Gastrocnemius medialis (tissue), 4 donors: Measurements from ENCODE around the gene TRIM14. TPM values are rescaled to one million over a fixed set of nuclear protein-coding genes. Genes with fewer than 3 reads are reported as not detected.
"Not testable (repeated sequence)": the region's sequence is repeated elsewhere in the genome, so short reads cannot be mapped to it uniquely, and the experiment has no call there.

Experiments used
- ATAC-seq, 2 donors: fragments of 150-250 bp; one replicate each; pipeline ENCODE4 v1.9.1; 2016
- DNase-seq, 2 donors: peaks; one replicate each; pipeline ENCODE4 v3.0.0-alpha.2; 2019
- H3K27ac ChIP-seq, 4 donors: fragments of 200-600 bp; sonication (generic); 1 replicate in 1 of 4; 2 replicates in 3 of 4; pipeline ENCODE4 v1.5.1; 2016 to 2018; ENCODE audit warnings: mild to moderate bottlenecking in 2 of 4, moderate library complexity in 1 of 4
- H3K27me3 ChIP-seq, 3 donors: fragments of 200-600 bp; sonication (generic) in 2 of 3; 1 replicate in 1 of 3; 2 replicates in 2 of 3; pipeline versions ENCODE4 v1.5.1 to v1.6.0; 2016 to 2019; ENCODE audit warnings: mild to moderate bottlenecking in 1 of 3, moderate library complexity in 1 of 3
- H3K36me3 ChIP-seq, 2 donors: fragments of 200-600 bp; sonication (generic) in 1 of 2; one replicate each; pipeline ENCODE4 v1.5.1; 2017 to 2018
- H3K4me1 ChIP-seq, 2 donors: fragments of 200-600 bp; sonication (generic) in 1 of 2; one replicate each; pipeline ENCODE4 v1.5.1; 2016 to 2017; ENCODE audit warnings: mild to moderate bottlenecking in 2 of 2
- H3K4me3 ChIP-seq, 4 donors: fragments of 200-600 bp; sonication (generic) in 3 of 4; 1 replicate in 1 of 4; 2 replicates in 3 of 4; pipeline ENCODE4 v1.5.1; 2016 to 2019; ENCODE audit warnings: mild to moderate bottlenecking in 2 of 4
- H3K9me3 ChIP-seq, 3 donors: fragments of 200-600 bp; sonication (generic) in 2 of 3; 1 replicate in 1 of 3; 2 replicates in 2 of 3; pipeline ENCODE4 v1.5.1; 2016 to 2019
- POLR2A ChIP-seq, 2 donors: fragments of 450-650 bp; IDR thresholded peaks; one replicate each; pipeline ENCODE4 v1.6.1; 2017; ENCODE audit warnings: antibody characterized with exemption in 2 of 2, mild to moderate bottlenecking in 2 of 2, moderate library complexity in 2 of 2
- in situ Hi-C, 4 donors: fragments of 200-750 bp; cut with MboI; loops; one replicate each; pipeline versions ENCODE4 v1.15.0 to v1.8.0; 2017; ENCODE audit warnings: low sequenced_read_pairs in 4 of 4
- intact Hi-C: fragments of 100-400 bp; cut with DNase I; formaldehyde crosslinking; loops from one replicate; pipeline ENCODE4 v1.15.1; 2023; ENCODE audit warnings: low total_unique reads
- total RNA-seq, 4 donors: library from RNA; depleted of rRNA; stranded (reverse); fragments of >200 nt; gene quantifications; one replicate each; pipeline versions ENCODE4 v1.1.0 to v1.2.3, GENCODE V29; 2016
- TF ChIP-seq, protein P1 (sequence below), 5 experiments: fragments of 450-650 bp in 3 of 5; fragments of 200-600 bp in 2 of 5; sonication (generic) in 2 of 5; IDR thresholded peaks in 4 of 5; conservative IDR thresholded peaks in 1 of 5; 1 replicate in 4 of 5; 2 replicates in 1 of 5; pipeline ENCODE4 v1.5.1; 2016 to 2019; ENCODE audit warnings: antibody characterized with exemption in 5 of 5, mild to moderate bottlenecking in 3 of 5, moderate library complexity in 3 of 5

The TRIM14 gene
- total RNA-seq, 4 donors from 2014 or later: 1.1 to 3.2 (median 1.3) TPM

- no peak for ATAC-seq
- H3K4me1 ChIP-seq: no peaks in the 10 kb centered on the region
- no peaks in the 10 kb centered on the region for H3K9me3 ChIP-seq
- H3K27me3 ChIP-seq: no peaks in the 10 kb centered on the region
- no peak for TF ChIP-seq POLR2A (IDR thresholded peaks at IDR 0.05)
- TF ChIP-seq, protein P1, sequence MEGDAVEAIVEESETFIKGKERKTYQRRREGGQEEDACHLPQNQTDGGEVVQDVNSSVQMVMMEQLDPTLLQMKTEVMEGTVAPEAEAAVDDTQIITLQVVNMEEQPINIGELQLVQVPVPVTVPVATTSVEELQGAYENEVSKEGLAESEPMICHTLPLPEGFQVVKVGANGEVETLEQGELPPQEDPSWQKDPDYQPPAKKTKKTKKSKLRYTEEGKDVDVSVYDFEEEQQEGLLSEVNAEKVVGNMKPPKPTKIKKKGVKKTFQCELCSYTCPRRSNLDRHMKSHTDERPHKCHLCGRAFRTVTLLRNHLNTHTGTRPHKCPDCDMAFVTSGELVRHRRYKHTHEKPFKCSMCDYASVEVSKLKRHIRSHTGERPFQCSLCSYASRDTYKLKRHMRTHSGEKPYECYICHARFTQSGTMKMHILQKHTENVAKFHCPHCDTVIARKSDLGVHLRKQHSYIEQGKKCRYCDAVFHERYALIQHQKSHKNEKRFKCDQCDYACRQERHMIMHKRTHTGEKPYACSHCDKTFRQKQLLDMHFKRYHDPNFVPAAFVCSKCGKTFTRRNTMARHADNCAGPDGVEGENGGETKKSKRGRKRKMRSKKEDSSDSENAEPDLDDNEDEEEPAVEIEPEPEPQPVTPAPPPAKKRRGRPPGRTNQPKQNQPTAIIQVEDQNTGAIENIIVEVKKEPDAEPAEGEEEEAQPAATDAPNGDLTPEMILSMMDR (IDR thresholded peaks at IDR 0.05 in 4 of 5, conservative IDR thresholded peaks at IDR 0.05 in 1 of 5): no peak
- no peak overlapping the region for H3K4me3 ChIP-seq
- peaks cover 0 to 49% of the 10 kb centered on the region in 2 donors for H3K36me3 ChIP-seq
- DNase-seq: no peak
- no peak overlapping the region for H3K27ac ChIP-seq
- in situ Hi-C loops: no loop called here
- intact Hi-C loops: no loop called here
These were observed 37.4 kb downstream of the TRIM14 start for GRCh38 chr9:98081477-98082219.

GRCh38 chr9:98080780-98081179 is 38.2 kb downstream of the TRIM14 start:
- ATAC-seq (no peak), DNase-seq (no peak)
- Histone ChIP-seq H3K9me3 (no peaks in the 10 kb centered on the region), H3K36me3 (peaks cover 0 to 49% of the 10 kb centered on the region in 2 donors), H3K4me3 (no peak overlapping the region), H3K4me1 (no peaks in the 10 kb centered on the region), H3K27me3 (no peaks in the 10 kb centered on the region), H3K27ac (no peak overlapping the region)
- intact Hi-C loops: no loop called here
- in situ Hi-C loops: no loop called here
- TF ChIP-seq, protein P1 (IDR thresholded peaks at IDR 0.05 in 4 of 5, conservative IDR thresholded peaks at IDR 0.05 in 1 of 5): no peak
- TF ChIP-seq POLR2A (IDR thresholded peaks at IDR 0.05): no peak

DNA sequence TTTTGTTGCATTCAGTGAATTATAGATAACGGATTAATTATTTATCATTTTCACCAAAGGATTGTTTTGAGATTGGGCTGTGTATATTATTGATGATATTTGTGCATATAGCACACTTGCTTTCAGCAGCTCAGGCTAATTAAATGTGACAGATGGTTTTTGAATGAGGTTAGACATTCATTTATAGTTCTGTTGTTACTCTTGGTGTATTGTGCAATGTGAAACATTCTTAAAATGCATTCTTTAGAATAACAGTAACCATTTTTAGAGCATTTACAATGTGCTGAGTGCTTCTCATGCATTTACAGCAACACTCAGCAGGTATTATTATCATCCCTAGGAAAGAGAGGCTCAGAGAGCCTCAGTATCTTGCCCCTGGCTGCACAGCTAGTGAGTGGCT is 38.7 kb downstream of the TRIM14 start:
- H3K36me3 ChIP-seq: peaks cover 0 to 49% of the 10 kb centered on the region in 2 donors
- no peaks in the 10 kb centered on the region for H3K27me3 ChIP-seq
- intact Hi-C loops (no loop called here), in situ Hi-C loops (no loop called here)
- TF ChIP-seq, protein P1 (IDR thresholded peaks at IDR 0.05 in 4 of 5, conservative IDR thresholded peaks at IDR 0.05 in 1 of 5): no peak
- no peak for TF ChIP-seq POLR2A (IDR thresholded peaks at IDR 0.05)
- no peak overlapping the region for H3K4me3 ChIP-seq
- H3K9me3 ChIP-seq: no peaks in the 10 kb centered on the region
- ATAC-seq (no peak), DNase-seq (no peak)
- no peaks in the 10 kb centered on the region for H3K4me1 ChIP-seq
- H3K27ac ChIP-seq: no peak overlapping the region

DNA sequence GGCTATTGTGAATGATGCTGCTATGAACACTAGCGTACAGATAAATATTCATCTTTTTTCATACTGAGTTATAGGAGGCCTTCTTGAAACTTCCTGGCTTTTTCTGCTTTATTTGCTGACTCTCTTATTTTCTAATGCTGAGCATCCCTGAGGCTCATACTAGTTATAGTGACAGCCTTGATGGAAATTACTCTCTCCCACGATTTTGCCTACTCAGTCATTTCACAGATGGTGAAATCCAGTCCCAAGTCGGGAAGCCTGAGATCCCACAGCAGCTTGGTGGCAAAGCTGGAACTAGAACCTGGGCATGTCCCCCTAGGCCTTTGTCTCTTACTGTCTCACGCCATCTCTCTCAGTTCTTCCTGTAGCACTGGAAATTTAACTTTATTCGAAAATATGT is 40.1 kb downstream of the TRIM14 start:
- Histone ChIP-seq H3K9me3 (no peaks in the 10 kb centered on the region), H3K4me1 (peaks cover 6 to 7% of the 10 kb centered on the region in 2 donors), H3K27ac (no peak overlapping the region), H3K4me3 (no peak overlapping the region), H3K36me3 (peaks cover 0 to 49% of the 10 kb centered on the region in 2 donors), H3K27me3 (no peaks in the 10 kb centered on the region)
- no peak for ATAC-seq
- TF ChIP-seq, protein P1 (IDR thresholded peaks at IDR 0.05 in 4 of 5, conservative IDR thresholded peaks at IDR 0.05 in 1 of 5): no peak
- no peak for TF ChIP-seq POLR2A (IDR thresholded peaks at IDR 0.05)
- in situ Hi-C loops (loop anchor here in 1 of 4 donors (10.0 kb wide), 1 partner anchor 186 kb away; no protein-coding TSS in a partner anchor), intact Hi-C loops (no loop called here)
- no peak for DNase-seq

GRCh38 chr9:98076514-98076890 is 42.5 kb downstream of the TRIM14 start:
- intact Hi-C loops, H3K27ac ChIP-seq, H3K27me3 ChIP-seq, H3K4me3 ChIP-seq, DNase-seq, H3K4me1 ChIP-seq, H3K9me3 ChIP-seq, ATAC-seq: not testable (repeated sequence)
- H3K36me3 ChIP-seq: peaks cover 0 to 34% of the 10 kb centered on the region in 2 donors
- in situ Hi-C loops: loop anchor here in 1 of 4 donors (10.0 kb wide), 1 partner anchor 188 kb away; no protein-coding TSS in a partner anchor
